Esophagus muscularis mucosa (tissue), 4 donors: ENCODE data around the gene IGF2. TPM values are rescaled to one million over a fixed set of nuclear protein-coding genes. Genes with fewer than 3 reads are reported as not detected.

ENCODE experiments used
- DNase-seq: peaks from one replicate; pipeline ENCODE4 v3.0.0-alpha.2; 2017; ENCODE audit errors: extremely low spot score
- H3K27ac ChIP-seq, 4 donors: fragments of 200-600 bp; sonication (generic); replicated peaks in 1 of 4; 1 replicate in 3 of 4; 2 replicates in 1 of 4; pipeline ENCODE4 v1.5.1; 2016 to 2019; ENCODE audit warnings: mild to moderate bottlenecking in 1 of 4
- H3K27me3 ChIP-seq, 4 donors: fragments of 200-600 bp; sonication (generic); one replicate each; pipeline versions ENCODE4 v1.5.1 to v1.6.0; 2016 to 2019
- H3K36me3 ChIP-seq, 4 donors: fragments of 200-600 bp; sonication (generic); one replicate each; pipeline ENCODE4 v1.5.1; 2016 to 2019
- H3K4me1 ChIP-seq, 4 donors: fragments of 200-600 bp; sonication (generic); one replicate each; pipeline ENCODE4 v1.5.1; 2016 to 2019
- H3K4me3 ChIP-seq, 4 donors: fragments of 200-600 bp; sonication (generic); 1 replicate in 2 of 4; 2 replicates in 2 of 4; pipeline ENCODE4 v1.5.1; 2016 to 2019; ENCODE audit warnings: mild to moderate bottlenecking in 4 of 4, moderate library complexity in 1 of 4
- H3K9me3 ChIP-seq, 4 donors: fragments of 200-600 bp; sonication (generic); 1 replicate in 3 of 4; 2 replicates in 1 of 4; pipeline ENCODE4 v1.5.1; 2016 to 2019
- EP300 ChIP-seq: sonication (generic); formaldehyde crosslinking; IDR thresholded peaks from one replicate; pipeline ENCODE4 v1.6.1; 2017; ENCODE audit warnings: antibody characterized with exemption
- POLR2A ChIP-seq: fragments of 450-650 bp; IDR thresholded peaks from one replicate; pipeline ENCODE4 v1.6.1; 2017; ENCODE audit warnings: antibody characterized with exemption, moderate library complexity, mild to moderate bottlenecking, low read depth
- POLR2AphosphoS5 ChIP-seq, 2 donors: sonication (generic); formaldehyde crosslinking; IDR thresholded peaks; one replicate each; pipeline ENCODE4 v1.6.1; 2017; ENCODE audit warnings: antibody characterized with exemption in 2 of 2
- WGBS: methylation state at CpG from one replicate; pipeline ENCODE4 v1.1.5; 2018; 5-methylcytosine and 5-hydroxymethylcytosine counted together
- intact Hi-C: fragments of 100-400 bp; cut with DNase I; formaldehyde crosslinking; loops from one replicate; pipeline ENCODE4 v1.15.1; 2023
- total RNA-seq, 4 donors: library from RNA; depleted of rRNA; stranded (reverse); fragments of >200 nt; gene quantifications; one replicate each; pipeline versions ENCODE4 v1.1.0 to v1.2.1, GENCODE V29; 2016
- TF ChIP-seq, protein P1 (sequence below), 3 experiments: fragments of 200-600 bp in 2 of 3; fragments of 450-650 bp in 1 of 3; sonication (generic) in 2 of 3; IDR thresholded peaks; one replicate each; pipeline ENCODE4 v1.5.1; 2017 to 2019; ENCODE audit warnings: antibody characterized with exemption in 3 of 3, mild to moderate bottlenecking in 2 of 3, moderate library complexity in 1 of 3

The IGF2 gene
- total RNA-seq, 4 donors from 2014 or later, result 25.5 to 59.6 (median 33.0) TPM

DNA sequence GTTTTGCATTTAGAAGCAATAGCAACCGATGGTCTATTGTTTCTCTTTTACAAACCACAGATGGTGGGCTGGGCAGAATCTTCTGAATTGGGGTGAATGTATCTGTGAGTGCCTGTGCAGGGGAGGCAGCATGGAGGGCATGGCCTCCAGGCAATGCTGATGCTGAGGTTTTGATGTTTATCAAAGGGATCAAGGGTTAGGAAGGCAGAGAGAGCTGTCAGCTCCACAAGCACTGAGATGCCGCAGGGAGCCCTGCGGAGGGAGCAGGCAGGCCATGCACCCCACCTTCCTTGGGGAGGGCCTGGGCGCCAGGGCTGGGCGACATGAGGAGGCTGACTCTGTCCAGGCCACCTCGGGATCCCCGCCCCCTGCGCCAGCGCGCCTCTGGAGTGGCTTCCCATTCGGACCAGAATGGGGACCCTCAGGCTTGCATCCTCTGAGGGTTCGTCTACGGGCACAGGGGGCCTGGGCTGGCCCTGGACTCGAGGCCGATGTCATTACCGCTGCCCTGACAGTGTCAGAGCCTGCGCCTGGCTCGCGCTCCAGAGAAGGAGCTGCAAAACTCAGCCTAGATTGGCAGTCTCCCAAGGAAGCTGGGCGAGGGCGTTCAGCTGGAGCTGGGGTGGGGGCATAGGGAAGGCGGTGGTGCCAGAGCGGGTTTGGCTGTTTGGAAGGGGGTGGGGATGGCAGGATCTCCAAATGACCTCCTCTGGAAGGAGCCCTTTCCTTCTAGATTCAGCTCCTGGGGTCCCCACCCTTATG lies 46.3 kb upstream of the IGF2 start:
- Histone ChIP-seq H3K27ac (no peak overlapping the region), H3K27me3 (peaks cover 0 to 85% (median 3%) of the 10 kb centered on the region in 4 donors), H3K4me1 (no peaks in the 10 kb centered on the region), H3K36me3 (no peaks in the 10 kb centered on the region), H3K4me3 (no peak overlapping the region), H3K9me3 (no peaks in the 10 kb centered on the region)
- DNase-seq, result no peak
- WGBS, result 53% methylated on average over 19 of the region's 23 CpGs
- intact Hi-C loops, result no loop called here
- TF ChIP-seq, protein P1, sequence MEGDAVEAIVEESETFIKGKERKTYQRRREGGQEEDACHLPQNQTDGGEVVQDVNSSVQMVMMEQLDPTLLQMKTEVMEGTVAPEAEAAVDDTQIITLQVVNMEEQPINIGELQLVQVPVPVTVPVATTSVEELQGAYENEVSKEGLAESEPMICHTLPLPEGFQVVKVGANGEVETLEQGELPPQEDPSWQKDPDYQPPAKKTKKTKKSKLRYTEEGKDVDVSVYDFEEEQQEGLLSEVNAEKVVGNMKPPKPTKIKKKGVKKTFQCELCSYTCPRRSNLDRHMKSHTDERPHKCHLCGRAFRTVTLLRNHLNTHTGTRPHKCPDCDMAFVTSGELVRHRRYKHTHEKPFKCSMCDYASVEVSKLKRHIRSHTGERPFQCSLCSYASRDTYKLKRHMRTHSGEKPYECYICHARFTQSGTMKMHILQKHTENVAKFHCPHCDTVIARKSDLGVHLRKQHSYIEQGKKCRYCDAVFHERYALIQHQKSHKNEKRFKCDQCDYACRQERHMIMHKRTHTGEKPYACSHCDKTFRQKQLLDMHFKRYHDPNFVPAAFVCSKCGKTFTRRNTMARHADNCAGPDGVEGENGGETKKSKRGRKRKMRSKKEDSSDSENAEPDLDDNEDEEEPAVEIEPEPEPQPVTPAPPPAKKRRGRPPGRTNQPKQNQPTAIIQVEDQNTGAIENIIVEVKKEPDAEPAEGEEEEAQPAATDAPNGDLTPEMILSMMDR (IDR thresholded peaks at IDR 0.05), result no peak
- no peak for TF ChIP-seq EP300
- TF ChIP-seq POLR2AphosphoS5 (IDR thresholded peaks at IDR 0.05), result no peak
- no peak for TF ChIP-seq POLR2A

DNA sequence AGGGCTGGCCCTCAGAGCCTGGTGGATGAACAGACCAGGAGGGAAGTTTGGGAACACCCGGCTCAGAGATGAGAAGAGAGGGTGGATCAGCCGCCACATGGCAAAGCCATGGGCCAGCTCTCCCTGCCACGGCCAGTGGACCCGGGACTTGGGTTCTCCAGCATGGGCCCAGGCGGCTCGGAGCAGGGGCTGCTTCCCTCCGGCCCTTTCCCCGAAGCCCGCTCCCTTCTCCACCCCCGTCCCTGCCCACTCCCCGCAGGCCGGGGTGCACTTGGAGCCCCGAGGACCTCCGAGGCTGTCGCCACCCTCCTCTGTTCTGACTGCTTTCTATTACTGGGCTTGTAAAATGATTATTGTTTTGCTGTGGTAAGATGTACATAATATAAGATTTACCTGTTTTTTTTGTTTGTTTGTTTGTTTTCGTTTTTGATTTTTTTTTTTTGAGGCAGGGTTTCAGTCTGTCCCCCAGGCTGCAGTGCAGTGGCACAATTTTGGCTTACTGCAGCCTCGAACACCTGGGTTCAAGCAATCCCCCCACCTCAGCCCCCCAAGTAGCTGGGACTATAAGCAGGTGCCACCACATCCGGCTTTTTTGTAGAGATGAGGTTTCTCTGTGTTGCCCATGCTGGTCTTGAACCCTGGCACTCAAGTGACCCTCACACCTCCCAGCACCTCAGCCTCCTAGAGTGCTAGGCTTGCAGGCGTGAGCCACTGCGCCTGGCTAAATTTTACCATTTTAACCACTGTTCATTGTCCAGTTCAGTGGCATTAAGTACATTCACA lies 43.7 kb upstream of the IGF2 start:
- no peak for TF ChIP-seq POLR2A
- TF ChIP-seq, protein P1 (IDR thresholded peaks at IDR 0.05), result no peak
- TF ChIP-seq EP300, result no peak
- TF ChIP-seq POLR2AphosphoS5 (IDR thresholded peaks at IDR 0.05), result no peak
- DNase-seq, result no peak
- 77% methylated on average over 17 of the region's 20 CpGs for WGBS
- no peaks in the 10 kb centered on the region for H3K36me3 ChIP-seq
- H3K9me3 ChIP-seq, result no peaks in the 10 kb centered on the region
- intact Hi-C loops, result no loop called here
- peaks cover 0 to 84% (median 3%) of the 10 kb centered on the region in 4 donors for H3K27me3 ChIP-seq
- no peak overlapping the region for H3K4me3 ChIP-seq
- no peak overlapping the region for H3K27ac ChIP-seq
- no peaks in the 10 kb centered on the region for H3K4me1 ChIP-seq

DNA sequence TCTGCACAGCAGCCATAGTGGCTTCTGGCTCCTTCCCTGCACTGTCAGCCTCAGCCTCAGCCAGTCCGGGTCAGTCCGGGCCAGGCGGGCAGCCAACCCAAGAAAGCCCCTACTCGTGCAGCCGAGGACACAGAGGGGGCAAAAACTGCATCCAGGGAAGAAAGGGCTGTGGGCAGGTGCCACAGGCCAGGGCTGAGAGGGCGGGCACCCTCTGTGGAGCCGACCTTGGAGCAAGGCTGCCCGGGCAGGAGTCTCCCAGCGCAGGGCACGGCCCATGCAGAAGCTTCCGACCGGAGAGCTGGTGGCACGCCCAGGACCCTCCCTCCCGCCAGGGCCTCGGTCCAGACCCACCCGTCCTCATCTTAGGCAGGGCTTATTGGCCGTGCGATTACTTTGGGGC lies 42.9 kb upstream of the IGF2 start:
- WGBS, result 77% methylated on average over 5 of the region's 18 CpGs
- TF ChIP-seq POLR2AphosphoS5 (IDR thresholded peaks at IDR 0.05) (no peak), EP300 (no peak), POLR2A (no peak)
- TF ChIP-seq, protein P1 (IDR thresholded peaks at IDR 0.05), result no peak
- no peaks in the 10 kb centered on the region for H3K4me1 ChIP-seq
- H3K4me3 ChIP-seq, result no peak overlapping the region
- no peak overlapping the region for H3K27ac ChIP-seq
- no peaks in the 10 kb centered on the region for H3K36me3 ChIP-seq
- H3K9me3 ChIP-seq, result no peaks in the 10 kb centered on the region
- H3K27me3 ChIP-seq, result peaks cover 0 to 81% (median 3%) of the 10 kb centered on the region in 4 donors
- intact Hi-C loops, result no loop called here
- DNase-seq, result no peak

DNA sequence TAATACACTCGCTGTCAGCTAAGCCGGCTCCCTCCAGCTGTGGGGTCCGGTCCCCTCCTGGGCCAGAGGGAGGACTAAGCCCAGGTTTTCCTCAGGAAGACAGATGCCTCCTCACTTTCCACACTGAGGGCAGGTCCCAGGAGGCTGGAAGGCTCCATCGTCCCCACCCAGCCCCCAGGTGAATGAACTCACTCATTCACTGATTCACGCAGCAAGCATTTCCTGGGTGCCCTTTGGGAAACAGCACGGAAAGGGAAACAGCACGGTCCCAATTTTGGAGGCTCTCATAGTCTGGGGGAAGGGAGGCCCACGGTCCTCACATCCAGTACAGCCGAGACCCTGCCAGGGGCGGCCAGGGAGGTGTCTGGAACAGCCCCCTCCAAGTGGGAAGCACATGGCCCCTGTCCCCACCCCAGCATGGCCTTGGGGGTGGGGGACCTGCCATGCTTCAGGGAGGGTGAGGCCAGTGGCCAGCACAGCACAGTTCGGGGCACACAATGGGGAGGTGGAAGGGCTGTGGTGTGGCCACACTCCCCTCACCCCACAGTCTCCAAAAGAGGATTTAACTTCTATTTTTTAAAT lies 41.7 kb upstream of the IGF2 start:
- 84% methylated on average over 9 of the region's 11 CpGs for WGBS
- Histone ChIP-seq H3K36me3 (no peaks in the 10 kb centered on the region), H3K27me3 (peaks cover 0 to 76% (median 3%) of the 10 kb centered on the region in 4 donors)

More for the DNA sequence above, 41.7 kb upstream of the IGF2 start:
- DNase-seq, result no peak
- Histone ChIP-seq H3K27ac (no peak overlapping the region), H3K4me3 (no peak overlapping the region), H3K9me3 (no peaks in the 10 kb centered on the region), H3K4me1 (no peaks in the 10 kb centered on the region)
- intact Hi-C loops, result no loop called here
- TF ChIP-seq, protein P1 (IDR thresholded peaks at IDR 0.05), result no peak
- TF ChIP-seq POLR2A, result no peak
- TF ChIP-seq EP300, result no peak
- no peak for TF ChIP-seq POLR2AphosphoS5 (IDR thresholded peaks at IDR 0.05)
